ENCODE measurements around the gene ZNF665.
"Not testable (repeated sequence)": the region's sequence is repeated elsewhere in the genome, so short reads cannot be mapped to it uniquely, and the experiment has no call there.

Gene ZNF665

DNA sequence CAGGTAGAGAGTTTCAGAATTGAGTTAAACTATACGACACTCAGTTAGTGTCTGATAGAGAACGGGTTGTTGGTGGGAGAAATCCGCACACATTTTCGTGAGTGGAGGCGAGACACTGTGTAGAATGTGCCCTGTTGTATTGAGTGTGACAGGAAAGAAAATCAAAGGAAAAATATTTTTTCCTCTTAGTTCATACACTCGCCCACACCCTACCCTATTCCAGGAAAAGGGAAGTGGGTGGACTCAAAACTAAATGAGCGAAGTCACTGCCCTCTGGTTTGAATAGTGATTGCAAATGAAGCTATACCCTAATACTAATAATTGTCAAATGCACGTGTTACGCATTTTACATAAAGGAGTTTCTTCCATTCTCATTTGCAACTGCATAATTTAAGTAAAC lies 36.3 kb downstream of the ZNF665 start:
- no peak for DNase-seq

DNA sequence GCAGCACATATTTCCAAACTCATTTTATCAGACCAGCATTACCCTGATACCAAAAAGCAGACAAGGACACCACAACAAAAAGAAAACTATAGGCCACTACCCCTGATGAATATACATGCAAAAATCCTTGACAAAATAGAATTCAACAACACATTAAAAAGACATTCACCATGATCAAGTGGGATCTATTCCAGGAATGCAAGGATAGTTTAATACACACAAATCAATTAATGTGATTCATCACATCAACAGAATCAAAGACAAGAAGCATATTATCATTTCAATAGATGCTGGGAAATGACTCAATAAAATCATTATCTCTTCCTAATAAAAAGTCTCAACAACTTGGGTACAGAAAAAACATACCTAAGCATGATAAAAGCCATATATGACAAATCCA lies 45.5 kb downstream of the ZNF665 start:
- DNase-seq: no peak

DNA sequence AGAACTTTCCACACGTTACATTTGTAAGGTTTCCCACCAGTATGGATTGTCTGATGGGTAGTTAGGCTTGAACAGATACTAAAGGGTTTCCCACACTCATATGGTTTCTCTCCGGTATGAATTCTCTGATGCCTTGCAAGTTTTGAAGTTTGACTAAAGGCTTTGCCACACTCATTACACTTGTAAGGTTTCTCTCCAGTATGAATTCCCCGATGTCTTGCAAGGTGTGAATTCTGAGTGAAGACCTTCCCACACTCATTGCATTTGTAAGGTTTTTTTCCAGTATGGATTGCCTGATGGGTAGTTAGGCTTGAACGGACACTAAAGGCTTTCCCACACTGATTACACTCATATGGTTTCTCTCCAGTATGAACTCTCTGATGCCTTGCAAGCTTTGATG lies 52.8 kb downstream of the ZNF665 start:
- no peak for DNase-seq

DNA sequence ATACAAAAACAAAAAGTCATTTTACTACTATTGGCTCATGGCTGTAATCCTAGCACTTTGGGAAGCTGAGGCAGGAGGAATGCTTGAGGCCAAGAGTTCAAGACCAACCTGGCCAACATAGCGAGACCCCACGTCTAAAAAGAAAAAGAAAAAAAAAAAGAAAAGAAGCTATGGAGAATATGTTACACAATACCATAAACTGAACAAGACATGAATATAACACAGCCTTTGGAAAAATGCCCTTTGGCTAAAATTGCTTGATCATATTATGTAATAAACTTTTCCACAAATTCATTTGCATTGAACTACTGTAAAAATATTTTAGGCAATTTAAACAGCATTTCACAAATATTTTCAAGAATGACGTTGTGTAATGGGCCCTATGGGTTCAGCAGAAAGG lies 56.7 kb downstream of the ZNF665 start:
- DNase-seq: no peak

DNA sequence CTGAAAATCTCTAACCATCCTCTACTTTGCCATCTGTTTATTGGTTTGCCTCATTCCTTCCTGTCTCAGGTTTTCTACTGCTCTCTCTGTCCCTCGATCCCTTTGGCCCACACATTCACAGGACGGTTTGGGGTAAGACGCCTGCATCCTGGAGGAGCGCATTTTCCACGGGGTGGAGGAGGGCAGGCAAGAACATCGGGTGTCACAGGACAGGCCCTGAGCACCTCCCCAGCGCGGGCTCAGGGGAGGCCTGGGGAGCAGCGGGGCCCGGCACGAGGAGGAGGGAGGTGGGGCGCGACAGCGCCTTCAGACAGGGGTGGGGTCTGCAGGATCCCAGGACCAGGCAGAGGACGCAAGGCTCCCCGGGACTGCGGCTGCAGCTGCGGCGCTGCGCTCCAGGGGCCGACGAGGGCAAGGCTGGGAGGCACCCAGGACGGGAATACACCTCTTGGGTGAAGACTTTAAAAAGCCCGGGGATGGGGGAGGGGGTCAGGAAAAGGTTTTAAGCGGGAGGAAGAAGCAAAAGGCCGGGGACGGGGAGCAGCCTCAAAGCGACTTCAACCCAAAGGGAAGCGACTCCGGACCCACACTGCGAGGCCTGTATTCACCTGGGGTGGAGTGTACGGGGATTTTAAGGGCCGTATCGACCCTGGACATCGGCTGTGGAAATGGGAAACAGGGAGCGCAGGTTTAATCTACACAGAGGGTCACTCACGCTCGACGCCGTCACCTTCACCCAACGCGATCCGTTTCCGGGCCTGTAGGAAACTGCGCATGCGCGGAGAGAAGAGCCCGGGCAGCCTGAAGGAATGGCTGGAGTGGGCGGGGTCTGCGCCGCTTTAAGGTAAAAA lies 60.8 kb downstream of the ZNF665 start, which contains the start of gene ZNF415:
ZNF415 (minus strand) TSS at position 770 of the 851 bp plus-strand sequence. CDS start 10,234 bp downstream, outside the sequence.
- peak; percentile 65 to 67 for DNase-seq

DNA sequence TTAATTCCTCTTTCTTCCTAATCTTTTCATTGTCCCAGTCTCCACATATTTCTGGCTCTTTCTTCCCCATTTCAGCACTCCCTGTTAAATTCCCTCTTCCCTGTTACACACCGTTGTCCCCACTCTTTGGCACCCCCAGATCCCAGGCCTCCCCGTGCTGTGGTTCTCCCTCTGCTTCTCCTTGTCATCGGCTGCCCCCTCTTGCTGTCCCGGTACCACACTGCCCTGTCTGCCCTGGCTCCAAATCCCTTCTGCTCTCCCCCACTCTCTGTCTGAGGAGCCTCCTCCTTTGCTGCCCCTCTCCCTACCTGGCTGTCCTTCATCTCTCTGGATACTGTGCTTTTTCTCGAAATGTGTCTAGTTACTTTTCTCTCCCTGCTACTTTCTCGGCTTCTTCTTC lies 61.4 kb downstream of the ZNF665 start:
- DNase-seq: no peak

DNA sequence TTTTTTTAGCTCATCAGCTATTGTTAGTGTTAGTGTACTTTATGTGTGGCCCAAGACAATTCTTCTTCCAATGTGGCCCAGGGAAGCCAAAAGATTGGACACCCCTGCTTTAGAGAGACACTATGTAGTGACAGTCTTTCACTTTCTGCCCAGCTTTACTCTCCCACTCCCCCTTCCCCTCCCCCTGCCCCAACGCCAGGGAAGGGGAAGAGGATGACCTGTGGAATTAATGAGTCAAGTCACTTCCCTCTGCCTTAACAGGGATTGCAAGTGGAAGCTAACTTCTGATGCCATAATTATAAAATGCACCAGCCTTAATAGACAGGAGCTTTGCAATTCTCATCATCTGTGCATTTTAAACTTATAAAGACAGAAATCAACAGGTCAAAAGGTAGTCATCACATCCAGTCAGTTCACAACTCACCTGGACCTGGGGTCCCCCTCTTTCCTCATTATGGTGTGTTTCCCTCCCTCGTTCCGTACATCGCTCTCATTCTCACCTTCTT lies 62.0 kb downstream of the ZNF665 start:
- no peak for DNase-seq

DNA sequence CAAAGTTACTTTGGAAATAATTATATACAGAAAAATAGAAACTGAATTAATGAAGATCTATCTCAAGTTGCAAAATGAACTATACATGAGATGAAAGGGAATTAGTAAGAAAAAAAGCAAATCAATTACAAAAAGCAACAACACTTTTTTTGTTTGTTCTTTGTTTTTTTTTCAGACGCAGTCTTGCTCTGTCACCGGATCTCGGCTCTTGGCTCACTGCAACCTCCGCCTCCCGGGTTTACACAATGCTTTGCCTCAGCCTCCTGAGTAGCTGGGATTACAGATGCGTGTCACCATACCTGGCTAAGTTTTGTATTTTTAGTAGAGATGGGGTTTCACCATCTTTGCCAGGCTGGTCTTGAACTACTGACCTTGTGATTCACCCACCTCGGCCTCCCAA lies 62.7 kb downstream of the ZNF665 start:
- no peak for DNase-seq

DNA sequence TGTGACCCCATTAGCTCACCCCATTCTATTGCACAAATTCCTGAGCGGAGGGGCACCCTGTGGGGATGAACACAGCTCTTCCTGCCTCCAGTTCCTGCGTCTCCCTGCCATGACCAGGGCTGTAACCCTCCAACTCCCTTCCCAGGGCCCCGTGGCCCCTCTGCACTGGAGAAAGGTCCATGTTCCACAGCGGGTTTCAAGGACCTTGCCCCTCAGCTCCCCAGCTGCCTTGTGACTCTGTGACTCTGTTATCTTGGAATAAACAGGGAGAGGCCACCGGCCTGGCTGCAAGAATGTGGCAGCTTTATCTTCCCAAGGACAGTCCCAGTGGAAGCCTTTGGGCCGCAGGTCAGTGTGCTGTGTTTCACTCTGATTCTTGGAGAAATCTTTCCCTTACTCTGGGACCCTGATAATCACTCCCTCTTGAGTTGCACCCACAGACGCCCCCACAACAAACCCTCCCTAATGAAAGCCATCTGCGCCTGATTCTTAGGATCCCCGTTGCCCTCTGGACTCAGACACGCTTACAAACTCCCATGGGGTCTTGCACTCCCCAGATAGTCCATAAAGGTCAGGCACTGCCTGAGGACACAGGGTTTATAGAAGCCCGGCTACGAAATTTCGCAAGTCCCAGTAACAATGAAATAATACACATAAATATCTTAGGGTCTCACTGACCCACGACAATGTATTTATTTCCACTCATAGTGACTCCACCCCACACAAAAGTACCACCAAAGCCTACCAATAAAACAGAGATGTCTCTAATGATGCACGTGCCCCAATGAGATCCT lies 66.2 kb downstream of the ZNF665 start:
- not testable (repeated sequence) for DNase-seq

DNA sequence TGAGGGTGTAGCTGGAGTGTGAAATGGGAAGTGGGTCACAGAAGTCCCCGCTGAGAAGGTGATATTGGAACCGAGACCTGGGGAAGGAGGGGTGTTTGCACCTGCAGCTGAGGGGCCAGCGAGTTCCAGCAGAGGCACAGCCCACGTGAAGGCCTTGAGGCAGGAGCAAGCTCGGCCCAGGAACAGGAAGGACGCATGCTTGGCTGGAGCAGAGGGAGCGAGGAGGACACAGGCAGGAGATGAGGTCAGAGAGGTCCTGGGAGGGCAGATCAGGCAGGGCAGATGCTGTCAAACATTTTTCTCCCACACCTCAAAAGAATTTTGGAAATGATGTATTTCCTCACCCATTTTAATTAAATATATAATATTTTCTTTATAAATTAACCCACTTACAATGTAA lies 69.8 kb downstream of the ZNF665 start:
- no peak for DNase-seq
